CD4-positive, alpha-beta memory T cell (primary cell): ENCODE measurements around the gene TLCD2. TPM values are rescaled to one million over a fixed set of nuclear protein-coding genes. Genes with fewer than 3 reads are reported as not detected.
A peak's percentile ranks its signal among the peaks of the same experiment; 100 is the strongest.
"Not testable (repeated sequence)": the region's sequence is repeated elsewhere in the genome, so short reads cannot be mapped to it uniquely, and the experiment has no call there.

Source experiments
- CTCF ChIA-PET: fragments of 350-600 bp; sonication (Branson Sonifier 250); formaldehyde crosslinking; loops from one replicate; lab custom pipeline; 2021; ENCODE audit warnings: inconsistent platforms; ENCODE audit not compliant: partially characterized antibody; lab: Charles Lee
- POLR2A ChIA-PET: fragments of 350-600 bp; sonication (Branson Sonifier 250); formaldehyde crosslinking; loops from one replicate; lab custom pipeline; 2021; ENCODE audit not compliant: partially characterized antibody; lab: Charles Lee
- DNase-seq, 5 donors: peaks; one replicate each; pipeline versions ENCODE4 v3.0.0 to v3.0.0-alpha.2; 2020 to 2022; ENCODE audit warnings: mixed read lengths in 1 of 5
- H3K27ac ChIP-seq: one replicate; pipeline ENCODE4 v1.7.0; 2013; ENCODE audit warnings: low read depth, low read length
- H3K27me3 ChIP-seq: 2 replicates; pipeline ENCODE4 v1.7.0; 2013; ENCODE audit warnings: mild to moderate bottlenecking, low read length, moderate library complexity; ENCODE audit not compliant: insufficient read depth
- H3K36me3 ChIP-seq: 2 replicates; pipeline ENCODE4 v1.7.0; 2013; ENCODE audit warnings: mild to moderate bottlenecking, low read length, moderate library complexity; ENCODE audit not compliant: insufficient read depth
- H3K4me1 ChIP-seq: 2 replicates; pipeline ENCODE4 v1.7.0; 2013; ENCODE audit warnings: mild to moderate bottlenecking, low read length, moderate library complexity; ENCODE audit not compliant: insufficient read depth
- H3K4me3 ChIP-seq, 2 donors: one replicate each; pipeline ENCODE4 v1.7.0; 2013; ENCODE audit warnings: low read length in 2 of 2, mild to moderate bottlenecking in 1 of 2
- H3K9me3 ChIP-seq, 2 donors: one replicate each; pipeline ENCODE4 v1.7.0; 2013; ENCODE audit warnings: low read length in 2 of 2, control low read depth in 1 of 2; ENCODE audit not compliant: control insufficient read depth in 1 of 2
- H3K27ac Mint-ChIP-seq, 7 donors: one replicate each; pipeline ENCODE4 v1.8.0; 2020 to 2021; ENCODE audit warnings: mixed read lengths in 7 of 7, mild to moderate bottlenecking in 6 of 7, inconsistent platforms in 3 of 7, moderate library complexity in 3 of 7
- H3K27me3 Mint-ChIP-seq, 2 donors: one replicate each; pipeline ENCODE4 v1.8.0; 2020 to 2021; ENCODE audit warnings: mixed read lengths in 2 of 2
- H3K36me3 Mint-ChIP-seq, 2 donors: one replicate each; pipeline ENCODE4 v1.8.0; 2020 to 2021; ENCODE audit warnings: mixed read lengths in 2 of 2, inconsistent platforms in 1 of 2, mild to moderate bottlenecking in 1 of 2
- H3K4me1 Mint-ChIP-seq, 4 donors: one replicate each; pipeline ENCODE4 v1.8.0; 2020 to 2021; ENCODE audit warnings: mixed read lengths in 4 of 4, mild to moderate bottlenecking in 1 of 4
- H3K4me3 Mint-ChIP-seq, 8 donors: one replicate each; pipeline ENCODE4 v1.8.0; 2020 to 2021; ENCODE audit warnings: mixed read lengths in 8 of 8, mild to moderate bottlenecking in 7 of 8, moderate library complexity in 6 of 8, inconsistent platforms in 3 of 8
- H3K9me3 Mint-ChIP-seq, 8 donors: one replicate each; pipeline ENCODE4 v1.8.0; 2020 to 2021; ENCODE audit warnings: mixed read lengths in 8 of 8, mild to moderate bottlenecking in 5 of 8, inconsistent platforms in 3 of 8, moderate library complexity in 1 of 8
- intact Hi-C: fragments of 100-400 bp; cut with micrococcal nuclease; formaldehyde crosslinking; loops from one replicate; pipeline ENCODE4 v1.15.1; 2023
- polyA plus RNA-seq, 2 donors: library from polyadenylated mRNA; unstranded; fragments of 300-500 nt; fragmentation: Illumina TruSeq; gene quantifications; one replicate each; pipeline ENCODE4 v1.2.3, GENCODE V29; 2021
- total RNA-seq, 2 experiments: library from RNA; stranded (reverse); gene quantifications; one replicate each; pipeline ENCODE4 v1.2.3, GENCODE V29; 2021

Gene TLCD2
- total and polyA plus RNA-seq, 4 experiments from 2014 or later, result 0.24 to 0.81 (median 0.75) TPM; not detected in 1

GRCh38 chr17:1724869-1725641 is 14.9 kb upstream of the TLCD2 start:
- H3K4me1 ChIP-seq, result peaks cover 64% of the 10 kb centered on the region
- DNase-seq, result peak in 1 of 5 donors; percentile 46
- peaks cover 18 to 72% (median 35%) of the 10 kb centered on the region in 4 donors for H3K4me1 Mint-ChIP-seq

GRCh38 chr17:1724351-1724868 is 14.2 kb upstream of the TLCD2 start, which contains the start of gene WDR81:
WDR81 (plus strand) TSS chr17:1724704; CDS start chr17:1724960, 256 bp downstream.
- Mint-ChIP-seq H3K27ac (peak within 1 kb of the TSS; percentile 81 to 96 (median 89)), H3K36me3 (peaks cover 3 to 16% of the 10 kb centered on the region in 2 donors), H3K4me3 (peak within 1 kb of the TSS; percentile 70 to 85 (median 82)), H3K4me1 (peaks cover 14 to 66% (median 31%) of the 10 kb centered on the region in 4 donors), H3K9me3 (peaks cover 0 to 2% (median 0%) of the 10 kb centered on the region in 8 donors), H3K27me3 (no peaks in the 10 kb centered on the region)
- Histone ChIP-seq H3K4me3 (peak within 1 kb of the TSS; percentile 11 to 72), H3K27me3 (no peaks in the 10 kb centered on the region), H3K36me3 (peaks cover 16% of the 10 kb centered on the region), H3K4me1 (peaks cover 64% of the 10 kb centered on the region), H3K27ac (peak within 1 kb of the TSS; percentile 64), H3K9me3 (no peaks in the 10 kb centered on the region)
- intact Hi-C loops, result loop anchor here (1.0 to 5.0 kb wide), 3 partner anchors 38 to 318 kb away; partner anchors contain the start of genes OVCA2, RTN4RL1 and SERPINF1
- ChIA-PET POLR2A (interaction anchor here (0.5 to 6.3 kb wide), 13 partner anchors 9 to 165 kb away, joined by 3 to 62 read pairs (median 5); partner anchors contain the start of genes PRPF8, RILP, SERPINF1 and SMYD4), CTCF (interaction anchor here (1.4 to 2.0 kb wide), 2 partner anchors 40 to 59 kb away, joined by 7 to 13 read pairs; no protein-coding TSS in a partner anchor)
- peak; percentile 81 to 87 (median 84) for DNase-seq

More at GRCh38 chr17:1724869-1725641, 14.9 kb upstream of the TLCD2 start:
- Histone ChIP-seq H3K36me3 (peaks cover 16% of the 10 kb centered on the region), H3K9me3 (no peaks in the 10 kb centered on the region), H3K4me3 (peak overlapping the region; percentile 11 to 72), H3K27me3 (no peaks in the 10 kb centered on the region), H3K27ac (peak overlapping the region; percentile 64)
- Mint-ChIP-seq H3K4me3 (peak overlapping the region; percentile 69 to 84 (median 79)), H3K27ac (peak overlapping the region in 6 of 7 donors; percentile 19 to 86 (median 52)), H3K36me3 (peaks cover 8 to 22% of the 10 kb centered on the region in 2 donors), H3K27me3 (no peaks in the 10 kb centered on the region), H3K9me3 (peaks cover 0 to 2% (median 0%) of the 10 kb centered on the region in 8 donors)
- ChIA-PET POLR2A (interaction anchor here (0.5 to 6.3 kb wide), 10 partner anchors 9 to 104 kb away, joined by 3 to 62 read pairs (median 6); partner anchors contain the start of genes PRPF8, SERPINF1 and SMYD4), CTCF (interaction anchor here (1.4 to 2.0 kb wide), 2 partner anchors 40 to 58 kb away, joined by 7 to 13 read pairs; no protein-coding TSS in a partner anchor)
- intact Hi-C loops, result loop anchor here (1.0 to 5.0 kb wide), 3 partner anchors 37 to 317 kb away; partner anchors contain the start of genes OVCA2, RTN4RL1 and SERPINF1

GRCh38 chr17:1722022-1722421 is 11.8 kb upstream of the TLCD2 start:
- H3K4me3 ChIP-seq, H3K27me3 Mint-ChIP-seq, H3K27me3 ChIP-seq, H3K9me3 ChIP-seq, H3K36me3 ChIP-seq, H3K9me3 Mint-ChIP-seq, DNase-seq, H3K27ac ChIP-seq, H3K36me3 Mint-ChIP-seq: not testable (repeated sequence)
- intact Hi-C loops, result loop anchor here (5.0 kb wide), 2 partner anchors 40 to 305 kb away; partner anchors contain the start of genes RTN4RL1 and SERPINF1
- CTCF ChIA-PET, result interaction anchor here (0.7 to 7.4 kb wide), 22 partner anchors 11 to 523 kb away, joined by 3 to 161 read pairs (median 8); partner anchors contain the start of genes HIC1, RILP, RPA1 and SERPINF1
- Mint-ChIP-seq H3K27ac (peak overlapping the region in 5 of 7 donors; percentile 77 to 97 (median 95)), H3K4me3 (peak overlapping the region in 1 of 8 donors; percentile 89), H3K4me1 (peaks cover 19 to 61% (median 33%) of the 10 kb centered on the region in 4 donors)
- POLR2A ChIA-PET, result interaction anchor here (1.1 to 6.3 kb wide), 6 partner anchors 15 to 150 kb away, joined by 4 to 62 read pairs (median 8); partner anchors contain the start of genes PRPF8 and SERPINF1
- peaks cover 59% of the 10 kb centered on the region for H3K4me1 ChIP-seq

- Histone ChIP-seq H3K36me3 (no peaks in the 10 kb centered on the region), H3K27ac (no peak overlapping the region), H3K9me3 (no peaks in the 10 kb centered on the region), H3K4me1 (peaks cover 53% of the 10 kb centered on the region), H3K27me3 (no peaks in the 10 kb centered on the region), H3K4me3 (no peak overlapping the region)
- peaks cover 0 to 8% of the 10 kb centered on the region in 2 donors for H3K36me3 Mint-ChIP-seq
- H3K9me3 Mint-ChIP-seq, result peaks cover 0 to 3% (median 0%) of the 10 kb centered on the region in 8 donors
- H3K27ac Mint-ChIP-seq, result peak overlapping the region; percentile 63 to 89 (median 84)
- peaks cover 21 to 61% (median 40%) of the 10 kb centered on the region in 4 donors for H3K4me1 Mint-ChIP-seq
- peak overlapping the region in 6 of 8 donors; percentile 25 to 66 (median 57) for H3K4me3 Mint-ChIP-seq
- ChIA-PET POLR2A (interaction anchor here (0.6 to 6.3 kb wide), 11 partner anchors 13 to 151 kb away, joined by 3 to 62 read pairs (median 4); partner anchors contain the start of genes PRPF8, RPA1, SERPINF1 and SMYD4), CTCF (interaction anchor here (0.7 to 7.4 kb wide), 42 partner anchors 12 to 524 kb away, joined by 3 to 161 read pairs (median 5); partner anchors contain the start of genes HIC1, RILP, RPA1 and SCARF1)
- intact Hi-C loops, result loop anchor here (1.0 to 5.0 kb wide), 4 partner anchors 41 to 306 kb away; partner anchors contain the start of genes RTN4RL1 and SERPINF1
- H3K27me3 Mint-ChIP-seq, result no peaks in the 10 kb centered on the region
- peak; percentile 59 to 71 (median 64) for DNase-seq
Observed at GRCh38 chr17:1720856-1721386, 10.7 kb upstream of the TLCD2 start.

GRCh38 chr17:1718362-1719165 is 8.4 kb upstream of the TLCD2 start:
- POLR2A ChIA-PET, result interaction anchor here (1.0 to 2.8 kb wide), 2 partner anchors 39 to 111 kb away, joined by 3 to 29 read pairs; partner anchors contain the start of genes RPA1 and SMYD4
- Mint-ChIP-seq H3K27ac (peak overlapping the region in 5 of 7 donors; percentile 12 to 95 (median 77)), H3K4me3 (peak overlapping the region in 6 of 8 donors; percentile 46 to 96 (median 78)), H3K36me3 (peaks cover 0 to 5% of the 10 kb centered on the region in 2 donors), H3K4me1 (peaks cover 18 to 55% (median 36%) of the 10 kb centered on the region in 4 donors), H3K27me3 (no peaks in the 10 kb centered on the region), H3K9me3 (peaks cover 0 to 1% (median 0%) of the 10 kb centered on the region in 8 donors)
- CTCF ChIA-PET, result interaction anchor here (0.7 to 7.4 kb wide), 6 partner anchors 18 to 147 kb away, joined by 3 to 161 read pairs (median 7); partner anchors contain the start of gene SERPINF1
- no peak overlapping the region for H3K27ac ChIP-seq
- no peaks in the 10 kb centered on the region for H3K36me3 ChIP-seq
- H3K27me3 ChIP-seq, result no peaks in the 10 kb centered on the region
- no peaks in the 10 kb centered on the region for H3K9me3 ChIP-seq
- intact Hi-C loops, result no loop called here
- H3K4me3 ChIP-seq, result no peak overlapping the region
- no peak for DNase-seq
- H3K4me1 ChIP-seq, result peaks cover 43% of the 10 kb centered on the region
